HL-60 (cell line): ENCODE data around the gene MARCO.

ENCODE experiments used
- SPI1 ChIP-seq: IDR thresholded peaks from 2 replicates; pipeline ENCODE4 v1.6.1; 2012; ENCODE audit warnings: low read depth, mild to moderate bottlenecking, borderline replicate concordance
- TF ChIP-seq, protein P1 (sequence below): IDR thresholded peaks from one replicate; pipeline ENCODE4 v1.5.1; 2011; ENCODE audit warnings: low read length, control low read depth, inconsistent platforms; ENCODE audit not compliant: insufficient read depth

- TF ChIP-seq, protein P1, sequence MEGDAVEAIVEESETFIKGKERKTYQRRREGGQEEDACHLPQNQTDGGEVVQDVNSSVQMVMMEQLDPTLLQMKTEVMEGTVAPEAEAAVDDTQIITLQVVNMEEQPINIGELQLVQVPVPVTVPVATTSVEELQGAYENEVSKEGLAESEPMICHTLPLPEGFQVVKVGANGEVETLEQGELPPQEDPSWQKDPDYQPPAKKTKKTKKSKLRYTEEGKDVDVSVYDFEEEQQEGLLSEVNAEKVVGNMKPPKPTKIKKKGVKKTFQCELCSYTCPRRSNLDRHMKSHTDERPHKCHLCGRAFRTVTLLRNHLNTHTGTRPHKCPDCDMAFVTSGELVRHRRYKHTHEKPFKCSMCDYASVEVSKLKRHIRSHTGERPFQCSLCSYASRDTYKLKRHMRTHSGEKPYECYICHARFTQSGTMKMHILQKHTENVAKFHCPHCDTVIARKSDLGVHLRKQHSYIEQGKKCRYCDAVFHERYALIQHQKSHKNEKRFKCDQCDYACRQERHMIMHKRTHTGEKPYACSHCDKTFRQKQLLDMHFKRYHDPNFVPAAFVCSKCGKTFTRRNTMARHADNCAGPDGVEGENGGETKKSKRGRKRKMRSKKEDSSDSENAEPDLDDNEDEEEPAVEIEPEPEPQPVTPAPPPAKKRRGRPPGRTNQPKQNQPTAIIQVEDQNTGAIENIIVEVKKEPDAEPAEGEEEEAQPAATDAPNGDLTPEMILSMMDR = no peak
- TF ChIP-seq SPI1 = no peak
Observed at GRCh38 chr2:119024568-119024967, 82.6 kb downstream of the MARCO start.
